GM23338 (cell line): ENCODE results near the gene MFF.

Experiments
- EZH2phosphoT487 ChIP-seq: fragments of 200-600 bp; sonication (generic); IDR thresholded peaks from one replicate; pipeline ENCODE4 v1.8.1; 2018; ENCODE audit warnings: antibody characterized with exemption; ENCODE audit not compliant: unreplicated experiment
- POLR2AphosphoS5 ChIP-seq: IDR thresholded peaks from 2 replicates; pipeline ENCODE4 v1.6.1; 2016; ENCODE audit warnings: antibody characterized with exemption, low read depth
- STAT1 ChIP-seq: IDR thresholded peaks from one replicate; pipeline ENCODE4 v1.6.1; 2016; ENCODE audit warnings: antibody characterized with exemption; ENCODE audit not compliant: unreplicated experiment
- TF ChIP-seq, protein P1 (sequence below), 2 experiments: fragments of 200-600 bp in 1 of 2; sonication (generic) in 1 of 2; conservative IDR thresholded peaks; 2 replicates each; pipeline versions ENCODE4 v1.5.1 to v1.6.1; 2016 to 2017; ENCODE audit warnings: antibody characterized with exemption in 2 of 2, low read depth in 2 of 2, mild to moderate bottlenecking in 2 of 2, moderate library complexity in 1 of 2
- TF ChIP-seq, protein P2 (sequence below): IDR thresholded peaks from one replicate; pipeline ENCODE4 v1.6.1; 2018; ENCODE audit warnings: antibody characterized with exemption; ENCODE audit not compliant: unreplicated experiment

DNA sequence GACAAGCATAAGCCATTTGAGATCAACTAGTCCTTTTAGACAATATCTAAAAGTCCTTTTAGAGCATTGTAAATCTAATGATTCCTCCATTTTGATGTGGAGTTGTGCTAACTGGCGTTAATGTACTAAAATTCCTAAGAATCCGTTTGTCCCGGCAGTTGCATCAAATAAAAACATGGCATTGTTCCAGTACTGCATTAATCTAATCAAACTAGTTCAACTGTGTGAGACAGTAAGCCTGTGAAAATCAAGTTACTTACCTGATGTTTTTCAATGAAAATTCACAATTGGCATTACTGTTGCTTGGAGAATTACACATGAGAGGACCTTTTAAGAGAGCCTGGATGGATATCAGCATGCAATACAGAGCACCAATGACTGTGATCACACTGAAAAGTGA, 40.8 kb downstream of the MFF start:
- TF ChIP-seq POLR2AphosphoS5 = no peak
- TF ChIP-seq, protein P1, sequence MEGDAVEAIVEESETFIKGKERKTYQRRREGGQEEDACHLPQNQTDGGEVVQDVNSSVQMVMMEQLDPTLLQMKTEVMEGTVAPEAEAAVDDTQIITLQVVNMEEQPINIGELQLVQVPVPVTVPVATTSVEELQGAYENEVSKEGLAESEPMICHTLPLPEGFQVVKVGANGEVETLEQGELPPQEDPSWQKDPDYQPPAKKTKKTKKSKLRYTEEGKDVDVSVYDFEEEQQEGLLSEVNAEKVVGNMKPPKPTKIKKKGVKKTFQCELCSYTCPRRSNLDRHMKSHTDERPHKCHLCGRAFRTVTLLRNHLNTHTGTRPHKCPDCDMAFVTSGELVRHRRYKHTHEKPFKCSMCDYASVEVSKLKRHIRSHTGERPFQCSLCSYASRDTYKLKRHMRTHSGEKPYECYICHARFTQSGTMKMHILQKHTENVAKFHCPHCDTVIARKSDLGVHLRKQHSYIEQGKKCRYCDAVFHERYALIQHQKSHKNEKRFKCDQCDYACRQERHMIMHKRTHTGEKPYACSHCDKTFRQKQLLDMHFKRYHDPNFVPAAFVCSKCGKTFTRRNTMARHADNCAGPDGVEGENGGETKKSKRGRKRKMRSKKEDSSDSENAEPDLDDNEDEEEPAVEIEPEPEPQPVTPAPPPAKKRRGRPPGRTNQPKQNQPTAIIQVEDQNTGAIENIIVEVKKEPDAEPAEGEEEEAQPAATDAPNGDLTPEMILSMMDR (conservative IDR thresholded peaks at IDR 0.05; ENCODE audit: low read depth in 2 of 2) = no peak
- no peak for TF ChIP-seq STAT1
- TF ChIP-seq EZH2phosphoT487 = no peak
- TF ChIP-seq, protein P2, sequence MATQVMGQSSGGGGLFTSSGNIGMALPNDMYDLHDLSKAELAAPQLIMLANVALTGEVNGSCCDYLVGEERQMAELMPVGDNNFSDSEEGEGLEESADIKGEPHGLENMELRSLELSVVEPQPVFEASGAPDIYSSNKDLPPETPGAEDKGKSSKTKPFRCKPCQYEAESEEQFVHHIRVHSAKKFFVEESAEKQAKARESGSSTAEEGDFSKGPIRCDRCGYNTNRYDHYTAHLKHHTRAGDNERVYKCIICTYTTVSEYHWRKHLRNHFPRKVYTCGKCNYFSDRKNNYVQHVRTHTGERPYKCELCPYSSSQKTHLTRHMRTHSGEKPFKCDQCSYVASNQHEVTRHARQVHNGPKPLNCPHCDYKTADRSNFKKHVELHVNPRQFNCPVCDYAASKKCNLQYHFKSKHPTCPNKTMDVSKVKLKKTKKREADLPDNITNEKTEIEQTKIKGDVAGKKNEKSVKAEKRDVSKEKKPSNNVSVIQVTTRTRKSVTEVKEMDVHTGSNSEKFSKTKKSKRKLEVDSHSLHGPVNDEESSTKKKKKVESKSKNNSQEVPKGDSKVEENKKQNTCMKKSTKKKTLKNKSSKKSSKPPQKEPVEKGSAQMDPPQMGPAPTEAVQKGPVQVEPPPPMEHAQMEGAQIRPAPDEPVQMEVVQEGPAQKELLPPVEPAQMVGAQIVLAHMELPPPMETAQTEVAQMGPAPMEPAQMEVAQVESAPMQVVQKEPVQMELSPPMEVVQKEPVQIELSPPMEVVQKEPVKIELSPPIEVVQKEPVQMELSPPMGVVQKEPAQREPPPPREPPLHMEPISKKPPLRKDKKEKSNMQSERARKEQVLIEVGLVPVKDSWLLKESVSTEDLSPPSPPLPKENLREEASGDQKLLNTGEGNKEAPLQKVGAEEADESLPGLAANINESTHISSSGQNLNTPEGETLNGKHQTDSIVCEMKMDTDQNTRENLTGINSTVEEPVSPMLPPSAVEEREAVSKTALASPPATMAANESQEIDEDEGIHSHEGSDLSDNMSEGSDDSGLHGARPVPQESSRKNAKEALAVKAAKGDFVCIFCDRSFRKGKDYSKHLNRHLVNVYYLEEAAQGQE = no peak
